Measurements from ENCODE around the gene ATXN7L3. TPM values are rescaled to one million over a fixed set of nuclear protein-coding genes. Genes with fewer than 3 reads are reported as not detected.

The ATXN7L3 gene
- total and polyA plus RNA-seq, 9 of the 15 experiments (the other 6 are each of a cell fraction or from before 2014, with no cell fraction given) = 0.62 to 66.1 (median 33.2) TPM

- TF ChIP-seq BRF1 (IDR thresholded peaks at IDR 0.05; ENCODE audit: borderline replicate concordance, extremely low read depth, insufficient read length) (no peak), ARID1B (IDR thresholded peaks at IDR 0.05) (0 out of 2 replicates have a peak, but pooled peaks have one; percentile 25), ZNF217 (CRISPR knock-in tag; IDR thresholded peaks at IDR 0.05) (no peak), DPF2 (IDR thresholded peaks at IDR 0.05) (0 out of 2 replicates have a peak, but pooled peaks have one; percentile 26), KAT7 (CRISPR knock-in tag; IDR thresholded peaks at IDR 0.05; ENCODE audit: borderline replicate concordance) (no peak), C11orf30 (IDR thresholded peaks at IDR 0.05; ENCODE audit: low read depth) (no peak), STAT6 (CRISPR knock-in tag; IDR thresholded peaks at IDR 0.05) (no peak), HDAC1 (IDR thresholded peaks at IDR 0.05) (peak in 1 of 2 experiments; percentile 36; a peak in 1 of 4 replicates), RBFOX2 (IDR thresholded peaks at IDR 0.05; ENCODE audit: low read depth, low read length) (0 out of 2 replicates have a peak, but pooled peaks have one; percentile 5), GATA2 (CRISPR knock-in tag; IDR thresholded peaks at IDR 0.05) (peak; percentile 47), SMARCB1 (IDR thresholded peaks at IDR 0.05; ENCODE audit: insufficient read length, low read depth) (no peak), STAG1 (CRISPR knock-in tag; IDR thresholded peaks at IDR 0.05; ENCODE audit: borderline replicate concordance) (no peak), TCF7L2 (IDR thresholded peaks at IDR 0.05; ENCODE audit: low read depth, low read length) (no peak), TFAP4 (CRISPR knock-in tag; IDR thresholded peaks at IDR 0.05; ENCODE audit: borderline replicate concordance) (peak; percentile 31; the same call in 1 of the 2 replicates), TBP (optimal IDR thresholded peaks at IDR 0.05; ENCODE audit: low read depth, low read length) (no peak), PKNOX1 (IDR thresholded peaks at IDR 0.05) (0 out of 2 replicates have a peak, but pooled peaks have one; percentile 23), IRF9 (tag; IDR thresholded peaks at IDR 0.05) (no peak), E2F5 (CRISPR knock-in tag; IDR thresholded peaks at IDR 0.05) (no peak), RAD21 (CRISPR knock-in tag; conservative IDR thresholded peaks at IDR 0.05 in 1 of 2, IDR thresholded peaks at IDR 0.05 in 1 of 2) (no peak), ARNT (IDR thresholded peaks at IDR 0.05) (no peak), ARID2 (IDR thresholded peaks at IDR 0.05) (no peak)
These were observed 53.0 kb downstream of the ATXN7L3 start (continued) for GRCh38 chr17:44146375-44147346.

All from K562 (cell line).